ENCODE measurements around the gene XYLT2.
"Not testable (repeated sequence)": the region's sequence is repeated elsewhere in the genome, so short reads cannot be mapped to it uniquely, and the experiment has no call there.

- TF ChIP-seq CTCF (IDR thresholded peaks at IDR 0.05); POLR2AphosphoS5 (IDR thresholded peaks at IDR 0.05; ENCODE audit: low read depth, low read length); SIN3A (IDR thresholded peaks at IDR 0.05; ENCODE audit: borderline replicate concordance, insufficient read depth, low read depth, low read length): not testable (repeated sequence)
These were observed 53.7 kb downstream of the XYLT2 start for GRCh38 chr17:50399591-50399990.

All from Panc1 (cell line).